Prostate gland (tissue), 2 donors: ENCODE results near the gene TRMT5. TPM values are rescaled to one million over a fixed set of nuclear protein-coding genes. Genes with fewer than 3 reads are reported as not detected.
A peak's percentile ranks its signal among the peaks of the same experiment; 100 is the strongest.

Source experiments
- DNase-seq: peaks from one replicate; pipeline ENCODE4 v3.0.0-alpha.2; 2019; ENCODE audit warnings: low spot score
- H3K27ac ChIP-seq, 2 donors: fragments of 200-600 bp; sonication (generic); 2 replicates each; pipeline ENCODE4 v1.5.1; 2017 to 2019
- H3K27me3 ChIP-seq: fragments of 200-600 bp; sonication (generic); replicated peaks from 2 replicates; pipeline ENCODE4 v1.5.1; 2019; ENCODE audit not compliant: insufficient read depth
- H3K36me3 ChIP-seq, 2 donors: fragments of 200-600 bp; sonication (generic); 1 replicate in 1 of 2; 2 replicates in 1 of 2; pipeline versions ENCODE4 v1.5.1 to v1.8.1; 2017 to 2019
- H3K4me1 ChIP-seq: fragments of 200-600 bp; sonication (generic); replicated peaks from 2 replicates; pipeline ENCODE4 v1.5.1; 2019
- H3K4me3 ChIP-seq, 2 donors: fragments of 200-600 bp; sonication (generic); 2 replicates each; pipeline ENCODE4 v1.5.1; 2017 to 2019
- H3K9me3 ChIP-seq: fragments of 200-600 bp; sonication (generic); 2 replicates; pipeline ENCODE4 v1.5.1; 2017
- CTCF ChIP-seq, 4 experiments: fragments of 200-600 bp in 2 of 4; fragments of 450-650 bp in 2 of 4; sonication (generic) in 2 of 4; IDR thresholded peaks; 1 replicate in 3 of 4; 2 replicates in 1 of 4; pipeline ENCODE4 v1.5.1; 2016 to 2019; ENCODE audit warnings: antibody characterized with exemption in 4 of 4, mild to moderate bottlenecking in 2 of 4, moderate library complexity in 2 of 4
- POLR2A ChIP-seq: fragments of 450-650 bp; IDR thresholded peaks from one replicate; pipeline ENCODE4 v1.6.1; 2016; ENCODE audit warnings: antibody characterized with exemption, mild to moderate bottlenecking
- POLR2AphosphoS5 ChIP-seq: sonication (generic); formaldehyde crosslinking; IDR thresholded peaks from one replicate; pipeline ENCODE4 v1.6.1; 2017; ENCODE audit warnings: antibody characterized with exemption
- WGBS: methylation state at CpG from one replicate; pipeline ENCODE4 v1.1.5; 2018; 5-methylcytosine and 5-hydroxymethylcytosine counted together
- intact Hi-C: fragments of 100-400 bp; cut with DNase I; formaldehyde crosslinking; loops from one replicate; pipeline ENCODE4 v1.14.2; 2022
- total RNA-seq, 2 donors: library from RNA; depleted of rRNA; stranded (reverse); fragments of >200 nt; gene quantifications; one replicate each; pipeline ENCODE4 v1.1.0, GENCODE V29; 2016

TRMT5 gene
- total RNA-seq, 2 donors from 2014 or later = 8.1 to 18.4 TPM

DNA sequence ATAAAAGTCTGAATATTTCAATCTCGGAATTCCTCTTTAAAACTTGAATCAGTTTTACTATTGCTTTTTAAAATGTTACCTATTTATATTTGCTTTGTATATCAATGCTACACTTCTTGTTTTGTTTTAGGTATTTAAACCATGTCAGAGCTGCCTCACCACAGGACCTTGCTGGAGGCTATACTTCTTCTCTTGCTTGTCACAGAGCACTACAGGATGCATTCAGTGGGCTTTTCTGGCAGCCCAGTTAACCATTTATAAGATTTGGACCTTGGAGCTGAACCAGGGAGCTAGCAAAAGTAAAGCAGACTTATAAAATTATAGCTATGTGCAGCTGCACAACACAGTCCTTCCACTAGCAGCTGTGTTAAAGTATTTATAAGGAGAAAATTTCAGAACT is 12.8 kb downstream of the TRMT5 start:
- H3K36me3 ChIP-seq = no peaks in the 10 kb centered on the region
- no peak overlapping the region for H3K4me3 ChIP-seq
- intact Hi-C loops = no loop called here
- TF ChIP-seq POLR2AphosphoS5 (no peak), POLR2A (no peak), CTCF (IDR thresholded peaks at IDR 0.05) (no peak)
- H3K27ac ChIP-seq = no peak overlapping the region
- H3K27me3 ChIP-seq = no peaks in the 10 kb centered on the region
- DNase-seq = no peak
- 20% methylated on average over 1 of the region's 1 CpG for WGBS
- H3K4me1 ChIP-seq = no peaks in the 10 kb centered on the region
- no peaks in the 10 kb centered on the region for H3K9me3 ChIP-seq

GRCh38 chr14:60965402-60965801 is 15.5 kb downstream of the TRMT5 start:
- TF ChIP-seq POLR2AphosphoS5 = peak; percentile 5
- TF ChIP-seq POLR2A = no peak
- intact Hi-C loops = no loop called here
- no peak for DNase-seq
- Histone ChIP-seq H3K4me3 (no peak overlapping the region), H3K27me3 (no peaks in the 10 kb centered on the region), H3K9me3 (no peaks in the 10 kb centered on the region), H3K4me1 (no peaks in the 10 kb centered on the region), H3K36me3 (no peaks in the 10 kb centered on the region), H3K27ac (no peak overlapping the region)

GRCh38 chr14:60964904-60965303 is 16.0 kb downstream of the TRMT5 start:
- Histone ChIP-seq H3K27me3 (no peaks in the 10 kb centered on the region), H3K4me3 (no peak overlapping the region), H3K9me3 (no peaks in the 10 kb centered on the region), H3K4me1 (no peaks in the 10 kb centered on the region), H3K36me3 (no peaks in the 10 kb centered on the region), H3K27ac (no peak overlapping the region)
- intact Hi-C loops = no loop called here
- WGBS = 29% methylated on average over 2 of the region's 2 CpGs
- TF ChIP-seq POLR2A (no peak), POLR2AphosphoS5 (no peak), CTCF (IDR thresholded peaks at IDR 0.05) (no peak)
- DNase-seq = no peak

DNA sequence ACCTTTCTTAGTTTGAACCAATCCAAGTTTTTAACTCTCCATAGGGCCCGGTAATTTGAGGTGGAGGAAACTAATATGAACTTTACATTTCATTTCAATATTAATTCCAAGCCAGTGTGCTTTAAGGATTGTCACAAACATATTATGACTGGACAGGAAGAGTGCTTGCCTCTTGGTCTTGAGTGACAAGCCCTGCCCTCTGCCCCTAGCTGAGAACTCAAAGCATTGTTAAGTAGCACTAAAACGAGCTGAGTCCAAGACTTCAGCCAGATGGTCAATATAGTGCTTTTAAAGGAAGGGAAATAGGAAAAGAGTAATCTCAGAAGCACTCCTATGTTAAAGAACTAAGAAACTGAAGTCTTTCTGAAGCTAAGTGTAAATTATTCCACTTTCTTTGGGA is 17.1 kb downstream of the TRMT5 start:
- intact Hi-C loops = no loop called here
- H3K4me1 ChIP-seq = no peaks in the 10 kb centered on the region
- TF ChIP-seq POLR2AphosphoS5 = no peak
- no peak for TF ChIP-seq POLR2A
- TF ChIP-seq CTCF (IDR thresholded peaks at IDR 0.05) = no peak
- no peak for DNase-seq
- no peak overlapping the region for H3K4me3 ChIP-seq
- H3K27me3 ChIP-seq = no peaks in the 10 kb centered on the region
- H3K9me3 ChIP-seq = no peaks in the 10 kb centered on the region
- 63% methylated on average over 2 of the region's 2 CpGs for WGBS
- H3K27ac ChIP-seq = no peak overlapping the region
- no peaks in the 10 kb centered on the region for H3K36me3 ChIP-seq

DNA sequence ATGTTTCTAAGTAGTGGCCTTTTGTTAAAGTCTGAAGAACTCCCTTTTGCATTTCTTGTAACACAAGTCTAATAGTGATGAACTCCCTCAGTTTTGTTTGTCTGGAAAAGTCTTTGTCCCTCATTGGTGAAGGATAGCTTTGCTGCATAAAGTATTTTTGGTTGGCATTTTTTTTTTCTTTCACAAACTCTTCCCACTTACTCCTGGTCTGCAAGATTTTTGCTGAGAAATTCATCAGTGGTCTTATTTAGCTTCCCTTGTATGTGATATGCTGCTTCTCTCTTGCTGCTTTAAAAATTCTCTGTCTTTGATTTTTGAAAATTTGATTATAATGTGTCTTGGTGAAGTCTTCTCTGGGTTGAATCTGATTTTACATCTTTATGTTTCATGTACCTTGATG is 22.7 kb downstream of the TRMT5 start:
- TF ChIP-seq CTCF (IDR thresholded peaks at IDR 0.05) = no peak
- TF ChIP-seq POLR2AphosphoS5 = no peak
- no peak for TF ChIP-seq POLR2A

More for the DNA sequence above, 22.7 kb downstream of the TRMT5 start:
- no peaks in the 10 kb centered on the region for H3K9me3 ChIP-seq
- no peak overlapping the region for H3K4me3 ChIP-seq
- no peaks in the 10 kb centered on the region for H3K36me3 ChIP-seq
- DNase-seq = no peak
- no peak overlapping the region for H3K27ac ChIP-seq
- intact Hi-C loops = no loop called here
- no peaks in the 10 kb centered on the region for H3K27me3 ChIP-seq
- H3K4me1 ChIP-seq = no peaks in the 10 kb centered on the region
